Mesenchymal stem cell (in vitro differentiated cells and primary cell): ENCODE results near the gene XRCC3.

Source experiments
- DNase-seq: peaks from one replicate; pipeline ENCODE4 v3.0.0-alpha.2; 2013
- H2AFZ ChIP-seq: one replicate; pipeline ENCODE4 v1.6.1; 2013; ENCODE audit warnings: low read depth, mild to moderate bottlenecking, control low read depth, inconsistent platforms, low read length, moderate library complexity
- H2AK5ac ChIP-seq: 2 replicates; pipeline ENCODE4 v1.6.1; 2013; ENCODE audit warnings: low read length, moderate library complexity, mild to moderate bottlenecking, inconsistent platforms; ENCODE audit not compliant: severe bottlenecking
- H2BK120ac ChIP-seq: one replicate; pipeline ENCODE4 v1.6.1; 2013; ENCODE audit warnings: low read depth, mild to moderate bottlenecking, inconsistent platforms, low read length, moderate library complexity
- H2BK12ac ChIP-seq, 2 experiments: one replicate each; pipeline ENCODE4 v1.6.1; 2013; ENCODE audit warnings: inconsistent platforms in 2 of 2, low read length in 2 of 2, mild to moderate bottlenecking in 2 of 2, moderate library complexity in 2 of 2, control low read depth in 1 of 2
- H2BK15ac ChIP-seq: one replicate; pipeline ENCODE4 v1.6.1; 2013; ENCODE audit warnings: mild to moderate bottlenecking, low read depth, inconsistent platforms; ENCODE audit not compliant: poor library complexity, severe bottlenecking
- H2BK5ac ChIP-seq: 2 replicates; pipeline ENCODE4 v1.6.1; 2013; ENCODE audit warnings: low read depth, mild to moderate bottlenecking, low read length, control low read depth, inconsistent platforms; ENCODE audit not compliant: poor library complexity, severe bottlenecking
- H3K14ac ChIP-seq, 2 experiments: one replicate each; pipeline ENCODE4 v1.6.1; 2013; ENCODE audit warnings: inconsistent platforms in 2 of 2, low read length in 2 of 2, control low read depth in 1 of 2, mild to moderate bottlenecking in 1 of 2, moderate library complexity in 1 of 2
- H3K18ac ChIP-seq, 2 experiments: one replicate each; pipeline ENCODE4 v1.6.1; 2013; ENCODE audit warnings: inconsistent platforms in 2 of 2, low read length in 2 of 2, control low read depth in 1 of 2, low read depth in 1 of 2, mild to moderate bottlenecking in 1 of 2
- H3K23ac ChIP-seq, 2 experiments: one replicate each; pipeline ENCODE4 v1.6.1; 2013; ENCODE audit warnings: inconsistent platforms in 2 of 2, low read length in 2 of 2, mild to moderate bottlenecking in 2 of 2, moderate library complexity in 2 of 2, control low read depth in 1 of 2
- H3K27ac ChIP-seq: 2 replicates; pipeline ENCODE4 v1.5.1; 2013; ENCODE audit warnings: mild to moderate bottlenecking, moderate library complexity, low read length, control low read depth, inconsistent platforms; ENCODE audit not compliant: poor library complexity, severe bottlenecking
- H3K27me3 ChIP-seq, 2 experiments: 2 replicates each; pipeline versions ENCODE4 v1.6.1 to v1.7.0; 2013; ENCODE audit warnings: low read length in 2 of 2, mild to moderate bottlenecking in 2 of 2, moderate library complexity in 2 of 2, control low read depth in 1 of 2, inconsistent platforms in 1 of 2; ENCODE audit not compliant: control insufficient read depth in 1 of 2, insufficient read depth in 1 of 2
- H3K36me3 ChIP-seq, 2 experiments: 2 replicates each; pipeline versions ENCODE4 v1.6.1 to v1.7.0; 2013; ENCODE audit warnings: low read length in 2 of 2, control low read depth in 1 of 2, inconsistent platforms in 1 of 2, low read depth in 1 of 2, mild to moderate bottlenecking in 1 of 2; ENCODE audit not compliant: insufficient read depth in 2 of 2, control insufficient read depth in 1 of 2
- H3K4ac ChIP-seq, 2 experiments: one replicate each; pipeline ENCODE4 v1.6.1; 2013; ENCODE audit warnings: inconsistent platforms in 2 of 2, low read length in 2 of 2, mild to moderate bottlenecking in 2 of 2, moderate library complexity in 2 of 2, control low read depth in 1 of 2, low read depth in 1 of 2
- H3K4me1 ChIP-seq: 2 replicates; pipeline ENCODE4 v1.6.1; 2013; ENCODE audit warnings: low read depth, low read length, control low read depth; ENCODE audit not compliant: control insufficient read depth, insufficient read depth
- H3K4me2 ChIP-seq: 2 replicates; pipeline ENCODE4 v1.6.1; 2013; ENCODE audit warnings: low read length, mild to moderate bottlenecking, inconsistent platforms; ENCODE audit not compliant: poor library complexity, severe bottlenecking
- H3K4me3 ChIP-seq, 2 experiments: 2 replicates each; pipeline versions ENCODE4 v1.5.1 to v1.7.0; 2013; ENCODE audit warnings: low read length in 2 of 2, mild to moderate bottlenecking in 2 of 2, control low read depth in 1 of 2, low read depth in 1 of 2; ENCODE audit not compliant: insufficient read depth in 1 of 2
- H3K79me1 ChIP-seq: replicated peaks from 2 replicates; pipeline ENCODE4 v1.6.1; 2013; ENCODE audit warnings: mild to moderate bottlenecking, control low read depth, low read length, inconsistent platforms; ENCODE audit not compliant: poor library complexity, severe bottlenecking
- H3K9ac ChIP-seq: 2 replicates; pipeline ENCODE4 v1.7.0; 2013; ENCODE audit warnings: mild to moderate bottlenecking, low read length, moderate library complexity
- H3K9me3 ChIP-seq: 2 replicates; pipeline ENCODE4 v1.7.0; 2013; ENCODE audit warnings: mild to moderate bottlenecking, low read length; ENCODE audit not compliant: control insufficient read depth
- H4K8ac ChIP-seq: one replicate; pipeline ENCODE4 v1.6.1; 2013; ENCODE audit warnings: inconsistent platforms, mild to moderate bottlenecking, low read length, moderate library complexity
- H4K91ac ChIP-seq: one replicate; pipeline ENCODE4 v1.6.1; 2013; ENCODE audit warnings: mild to moderate bottlenecking, low read length, inconsistent platforms
- WGBS: methylation state at CpG from one replicate; pipeline ENCODE4 v1.1.7; 2013; ENCODE audit warnings: mixed read lengths; 5-methylcytosine and 5-hydroxymethylcytosine counted together

The XRCC3 gene

DNA sequence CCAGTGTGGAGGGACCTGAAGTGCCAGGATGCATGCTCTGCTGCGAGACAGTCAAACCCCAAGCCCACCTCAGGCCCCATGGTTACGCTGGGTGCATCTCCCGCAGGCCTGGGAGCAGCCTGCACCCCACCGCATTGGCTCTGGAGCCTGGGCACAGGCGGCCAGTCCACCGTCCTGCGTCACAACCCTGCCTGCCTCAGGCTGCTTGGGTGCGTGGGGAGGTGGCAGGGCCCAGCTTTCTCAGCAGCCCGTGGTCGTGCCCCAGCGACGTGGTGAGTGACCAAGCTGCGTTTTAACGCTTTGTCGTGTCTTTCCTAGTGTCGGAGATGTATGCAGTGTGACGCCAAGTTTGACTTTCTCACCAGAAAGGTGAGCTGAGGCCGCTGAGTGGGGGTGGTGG lies 11.2 kb upstream of the XRCC3 start:
- H2BK15ac ChIP-seq: no peak overlapping the region
- H2BK5ac ChIP-seq: no peak overlapping the region
- H3K14ac ChIP-seq: no peak overlapping the region
- DNase-seq: no peak
- no peak overlapping the region for H2BK120ac ChIP-seq
- no peak overlapping the region for H3K4me3 ChIP-seq
- H3K4ac ChIP-seq: no peak overlapping the region
- no peak overlapping the region for H2AK5ac ChIP-seq
- no peak overlapping the region for H2AFZ ChIP-seq
- H3K9me3 ChIP-seq: no peaks in the 10 kb centered on the region
- H3K18ac ChIP-seq: no peak overlapping the region
- H3K9ac ChIP-seq: no peak overlapping the region
- H3K4me1 ChIP-seq: peaks cover 26% of the 10 kb centered on the region
- H3K36me3 ChIP-seq: peaks cover 42 to 70% of the 10 kb centered on the region in 2 experiments
- H2BK12ac ChIP-seq: no peak overlapping the region
- H3K27me3 ChIP-seq: no peaks in the 10 kb centered on the region
- peaks cover 62% of the 10 kb centered on the region for H3K79me1 ChIP-seq
- H3K27ac ChIP-seq: no peak overlapping the region
- H3K4me2 ChIP-seq: no peak overlapping the region
- H4K8ac ChIP-seq: no peak overlapping the region
- WGBS: 99% methylated on average over 18 of the region's 18 CpGs
- H4K91ac ChIP-seq: no peak overlapping the region
- H3K23ac ChIP-seq: no peak overlapping the region

DNA sequence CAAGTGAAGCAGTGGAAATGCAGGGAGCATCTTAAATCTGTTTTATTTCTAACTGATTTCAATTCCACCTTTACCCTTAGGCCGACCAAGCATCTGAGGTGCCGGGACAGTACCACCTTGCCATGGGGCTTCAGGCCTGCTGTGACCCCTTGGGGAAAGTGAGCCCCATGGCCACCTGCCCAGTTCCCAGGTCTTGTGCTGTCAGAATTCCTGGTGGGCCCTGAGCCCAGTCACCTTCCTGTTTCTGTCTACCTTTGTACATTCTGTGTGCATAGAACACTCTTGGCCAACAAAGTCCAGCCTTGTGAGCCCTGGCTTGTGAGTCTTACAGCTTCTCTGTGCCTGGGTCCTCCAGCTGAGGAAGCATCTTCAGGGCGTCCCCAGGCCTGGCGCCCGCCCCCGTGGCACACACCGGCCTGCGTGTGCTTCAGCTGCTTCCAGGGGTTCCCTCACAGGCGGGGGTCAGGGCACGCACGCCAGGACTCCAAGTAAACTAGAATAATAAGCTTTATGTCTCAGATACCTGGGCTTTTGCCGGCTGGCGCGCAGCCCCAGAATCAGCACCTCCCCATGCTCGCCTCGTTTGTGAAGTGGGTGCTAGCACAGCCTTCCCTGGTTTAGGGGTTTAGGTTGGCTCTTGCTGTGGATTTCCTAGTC lies 10.6 kb upstream of the XRCC3 start:
- 97% methylated on average over 16 of the region's 16 CpGs for WGBS
- Histone ChIP-seq H2BK15ac (no peak overlapping the region), H3K79me1 (peaks cover 67% of the 10 kb centered on the region), H2BK5ac (no peak overlapping the region), H3K18ac (no peak overlapping the region), H3K9me3 (no peaks in the 10 kb centered on the region), H2AK5ac (no peak overlapping the region), H2BK12ac (no peak overlapping the region), H3K27me3 (no peaks in the 10 kb centered on the region), H4K8ac (no peak overlapping the region), H3K27ac (no peak overlapping the region), H3K4me3 (no peak overlapping the region), H4K91ac (no peak overlapping the region), H3K4me2 (no peak overlapping the region), H2AFZ (no peak overlapping the region), H3K9ac (no peak overlapping the region), H3K36me3 (peaks cover 41 to 69% of the 10 kb centered on the region in 2 experiments), H3K4ac (no peak overlapping the region), H3K4me1 (peaks cover 32% of the 10 kb centered on the region), H3K14ac (no peak overlapping the region), H2BK120ac (no peak overlapping the region), H3K23ac (no peak overlapping the region)
- no peak for DNase-seq

DNA sequence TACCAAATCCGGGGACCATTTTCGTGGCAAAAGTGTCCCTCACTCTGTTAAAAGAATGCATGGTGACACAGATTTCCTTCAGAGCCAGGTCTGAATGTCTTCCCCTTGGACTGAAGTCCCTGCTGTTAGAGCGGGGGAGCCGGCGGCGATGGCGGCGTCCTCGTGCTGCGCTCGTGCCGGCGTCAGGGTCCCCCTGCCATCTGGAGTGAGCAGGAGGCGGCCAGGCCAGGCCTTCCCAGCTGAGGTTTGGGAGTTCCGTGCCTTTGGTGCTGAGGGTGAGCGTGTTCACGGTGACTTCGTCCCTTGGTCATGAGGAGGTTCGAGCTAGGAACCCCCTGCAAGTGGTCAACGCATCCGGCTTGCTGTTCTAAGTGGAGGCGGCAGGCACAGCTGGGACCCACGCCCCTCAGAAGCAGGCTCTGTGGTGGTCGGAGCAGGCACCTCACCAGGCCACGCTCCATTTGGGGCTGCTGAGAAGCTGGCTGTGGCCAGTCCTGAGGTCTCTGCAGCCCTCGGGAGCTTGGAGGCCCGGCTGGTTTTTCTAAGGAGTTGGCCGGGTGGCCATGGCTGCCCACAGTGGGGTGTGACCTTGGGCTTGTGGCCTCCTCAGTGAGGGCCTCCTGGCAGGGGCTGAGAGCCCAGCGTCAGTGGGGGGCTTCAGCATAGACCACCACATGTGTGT lies 9.9 kb upstream of the XRCC3 start:
- 94% methylated on average over 29 of the region's 29 CpGs for WGBS
- H3K4ac ChIP-seq: no peak overlapping the region
- no peak overlapping the region for H4K91ac ChIP-seq
- peaks cover 32% of the 10 kb centered on the region for H3K4me1 ChIP-seq
- no peak overlapping the region for H4K8ac ChIP-seq
- H2BK120ac ChIP-seq: no peak overlapping the region
- no peak overlapping the region for H2AFZ ChIP-seq
- no peak overlapping the region for H2AK5ac ChIP-seq
- H3K14ac ChIP-seq: no peak overlapping the region
- H3K36me3 ChIP-seq: peaks cover 34 to 61% of the 10 kb centered on the region in 2 experiments
- H3K18ac ChIP-seq: no peak overlapping the region
- H3K79me1 ChIP-seq: peaks cover 61% of the 10 kb centered on the region
- H2BK15ac ChIP-seq: no peak overlapping the region
- H3K4me2 ChIP-seq: no peak overlapping the region
- H3K23ac ChIP-seq: no peak overlapping the region
- H3K27me3 ChIP-seq: no peaks in the 10 kb centered on the region
- no peak for DNase-seq
- H3K9me3 ChIP-seq: no peaks in the 10 kb centered on the region
- no peak overlapping the region for H2BK5ac ChIP-seq
- no peak overlapping the region for H3K9ac ChIP-seq
- no peak overlapping the region for H3K4me3 ChIP-seq
- no peak overlapping the region for H3K27ac ChIP-seq
- no peak overlapping the region for H2BK12ac ChIP-seq

DNA sequence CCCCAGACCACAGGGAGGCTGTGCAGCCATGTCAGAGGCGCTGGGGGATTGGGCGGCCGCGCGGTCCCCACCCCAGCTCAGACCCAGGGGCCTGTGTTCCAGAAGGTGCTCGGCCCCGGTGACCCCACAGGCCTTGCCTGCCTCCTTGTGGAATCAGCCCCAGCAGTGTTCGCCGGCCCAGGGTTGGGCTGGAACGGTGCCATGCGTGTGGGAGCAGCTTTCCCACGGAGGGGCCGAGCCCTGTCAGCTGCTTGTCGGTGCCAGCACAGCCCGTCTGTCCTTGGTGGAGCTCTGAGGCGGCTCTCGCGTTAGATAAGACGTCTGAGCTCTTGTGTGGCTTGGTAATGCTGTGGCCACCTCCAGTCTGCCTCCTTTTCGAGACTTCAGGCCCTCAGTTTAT lies 8.9 kb upstream of the XRCC3 start:
- Histone ChIP-seq H3K18ac (no peak overlapping the region), H3K23ac (no peak overlapping the region), H3K4ac (no peak overlapping the region), H3K27ac (no peak overlapping the region), H2AK5ac (no peak overlapping the region), H3K79me1 (peaks cover 57% of the 10 kb centered on the region), H2BK5ac (no peak overlapping the region), H2AFZ (no peak overlapping the region), H3K9me3 (no peaks in the 10 kb centered on the region), H4K91ac (no peak overlapping the region), H3K36me3 (peaks cover 24 to 55% of the 10 kb centered on the region in 2 experiments), H2BK15ac (no peak overlapping the region), H2BK120ac (no peak overlapping the region), H3K4me2 (no peak overlapping the region), H3K4me1 (peaks cover 32% of the 10 kb centered on the region), H4K8ac (peak overlapping the region; percentile 25), H2BK12ac (no peak overlapping the region), H3K27me3 (no peaks in the 10 kb centered on the region), H3K9ac (no peak overlapping the region), H3K4me3 (no peak overlapping the region), H3K14ac (peak overlapping the region in 1 of 2 experiments; percentile 72)
- WGBS: 95% methylated on average over 20 of the region's 20 CpGs
- DNase-seq: no peak
